ENCODE measurements around the gene ENO1. TPM values are rescaled to one million over a fixed set of nuclear protein-coding genes. Genes with fewer than 3 reads are reported as not detected.
"Not testable (repeated sequence)": the region's sequence is repeated elsewhere in the genome, so short reads cannot be mapped to it uniquely, and the experiment has no call there.

ENO1 gene
- total RNA-seq, 1 donor from 2014 or later: 1,663 TPM

GRCh38 chr1:8823295-8823664 lies 55.2 kb downstream of the ENO1 start:
- Histone ChIP-seq H3K4me1 (ENCODE audit: insufficient read depth, low read length) (peaks cover 8% of the 10 kb centered on the region), H3K9me3 (ENCODE audit: insufficient read depth, low read depth, low read length) (no peaks in the 10 kb centered on the region), H3K27ac (ENCODE audit: low read depth, low read length) (no peak overlapping the region), H3K4me3 (ENCODE audit: insufficient read depth, low read depth, low read length) (no peak overlapping the region), H4K20me1 (ENCODE audit: insufficient read depth, low read length) (no peaks in the 10 kb centered on the region), H3K4me2 (ENCODE audit: low read length) (peak overlapping the region; percentile 51), H3K9ac (ENCODE audit: low read length) (no peak overlapping the region), H3K79me2 (ENCODE audit: insufficient read depth, low read length) (no peaks in the 10 kb centered on the region), H3K27me3 (ENCODE audit: insufficient read depth, low read length) (no peaks in the 10 kb centered on the region), H2AFZ (ENCODE audit: low read depth, low read length) (no peak overlapping the region), H3K36me3 (ENCODE audit: insufficient read depth, low read length) (no peaks in the 10 kb centered on the region)
- Mint-ChIP-seq H3K9me3 (ENCODE audit: unreplicated experiment) (no peaks in the 10 kb centered on the region), H3K27me3 (ENCODE audit: low read depth, unreplicated experiment) (no peaks in the 10 kb centered on the region), H3K27ac (ENCODE audit: unreplicated experiment) (peak overlapping the region; percentile 91), H3K4me1 (ENCODE audit: low read depth, unreplicated experiment) (peaks cover 35% of the 10 kb centered on the region), H3K4me3 (ENCODE audit: unreplicated experiment) (no peak overlapping the region), H3K36me3 (ENCODE audit: low read depth, unreplicated experiment) (no peaks in the 10 kb centered on the region)
- DNase-seq (ENCODE audit: low read depth): no peak
- TF ChIP-seq CTCF (IDR thresholded peaks at IDR 0.05; ENCODE audit: insufficient read depth, low read depth, low read length): no peak
- no peak for TF ChIP-seq EZH2 (IDR thresholded peaks at IDR 0.05; ENCODE audit: insufficient read depth, low read length)
- no peak for FAIRE-seq

GRCh38 chr1:8822373-8823294 lies 55.9 kb downstream of the ENO1 start:
- peak overlapping the region; percentile 33 for H2AFZ ChIP-seq (ENCODE audit: low read depth, low read length)
- H3K36me3 ChIP-seq (ENCODE audit: insufficient read depth, low read length): no peaks in the 10 kb centered on the region
- peaks cover 36% of the 10 kb centered on the region for H3K4me1 Mint-ChIP-seq (ENCODE audit: low read depth, unreplicated experiment)
- no peak overlapping the region for H3K9ac ChIP-seq (ENCODE audit: low read length)
- H3K4me3 Mint-ChIP-seq (ENCODE audit: unreplicated experiment): peak overlapping the region; percentile 28
- H3K36me3 Mint-ChIP-seq (ENCODE audit: low read depth, unreplicated experiment): no peaks in the 10 kb centered on the region
- H3K27ac Mint-ChIP-seq (ENCODE audit: unreplicated experiment): peak overlapping the region; percentile 91
- peaks cover 8% of the 10 kb centered on the region for H3K4me1 ChIP-seq (ENCODE audit: insufficient read depth, low read length)
- H3K9me3 ChIP-seq (ENCODE audit: insufficient read depth, low read depth, low read length): no peaks in the 10 kb centered on the region
- no peak for TF ChIP-seq EZH2 (IDR thresholded peaks at IDR 0.05; ENCODE audit: insufficient read depth, low read length)
- no peak for TF ChIP-seq CTCF (IDR thresholded peaks at IDR 0.05; ENCODE audit: insufficient read depth, low read depth, low read length)
- DNase-seq (ENCODE audit: low read depth): peak; percentile 78
- H3K4me2 ChIP-seq (ENCODE audit: low read length): peak overlapping the region; percentile 51
- no peak overlapping the region for H3K4me3 ChIP-seq (ENCODE audit: insufficient read depth, low read depth, low read length)
- no peak overlapping the region for H3K27ac ChIP-seq (ENCODE audit: low read depth, low read length)
- FAIRE-seq: peak; percentile 69
- H3K27me3 Mint-ChIP-seq (ENCODE audit: low read depth, unreplicated experiment): no peaks in the 10 kb centered on the region
- H4K20me1 ChIP-seq (ENCODE audit: insufficient read depth, low read length): no peaks in the 10 kb centered on the region
- H3K27me3 ChIP-seq (ENCODE audit: insufficient read depth, low read length): no peaks in the 10 kb centered on the region
- H3K79me2 ChIP-seq (ENCODE audit: insufficient read depth, low read length): no peaks in the 10 kb centered on the region
- no peaks in the 10 kb centered on the region for H3K9me3 Mint-ChIP-seq (ENCODE audit: unreplicated experiment)

- H3K4me2 ChIP-seq (ENCODE audit: low read length): no peak overlapping the region
- Mint-ChIP-seq H3K4me3 (ENCODE audit: unreplicated experiment) (no peak overlapping the region), H3K9me3 (ENCODE audit: unreplicated experiment) (no peaks in the 10 kb centered on the region), H3K27me3 (ENCODE audit: low read depth, unreplicated experiment) (no peaks in the 10 kb centered on the region), H3K36me3 (ENCODE audit: low read depth, unreplicated experiment) (no peaks in the 10 kb centered on the region), H3K4me1 (ENCODE audit: low read depth, unreplicated experiment) (peaks cover 36% of the 10 kb centered on the region), H3K27ac (ENCODE audit: unreplicated experiment) (peak overlapping the region; percentile 91)
- no peaks in the 10 kb centered on the region for H3K27me3 ChIP-seq (ENCODE audit: insufficient read depth, low read length)
- no peak overlapping the region for H2AFZ ChIP-seq (ENCODE audit: low read depth, low read length)
- H3K36me3 ChIP-seq (ENCODE audit: insufficient read depth, low read length): no peaks in the 10 kb centered on the region
- DNase-seq (ENCODE audit: low read depth): no peak
- FAIRE-seq: no peak
- no peaks in the 10 kb centered on the region for H4K20me1 ChIP-seq (ENCODE audit: insufficient read depth, low read length)
- no peaks in the 10 kb centered on the region for H3K9me3 ChIP-seq (ENCODE audit: insufficient read depth, low read depth, low read length)
- H3K79me2 ChIP-seq (ENCODE audit: insufficient read depth, low read length): peaks cover 2% of the 10 kb centered on the region
- H3K27ac ChIP-seq (ENCODE audit: low read depth, low read length): no peak overlapping the region
- H3K4me3 ChIP-seq (ENCODE audit: insufficient read depth, low read depth, low read length): no peak overlapping the region
- TF ChIP-seq CTCF (IDR thresholded peaks at IDR 0.05; ENCODE audit: insufficient read depth, low read depth, low read length): no peak
- TF ChIP-seq EZH2 (IDR thresholded peaks at IDR 0.05; ENCODE audit: insufficient read depth, low read length): no peak
- H3K4me1 ChIP-seq (ENCODE audit: insufficient read depth, low read length): peaks cover 16% of the 10 kb centered on the region
- no peak overlapping the region for H3K9ac ChIP-seq (ENCODE audit: low read length)
Measured at GRCh38 chr1:8821084-8821483, 57.4 kb downstream of the ENO1 start.

GRCh38 chr1:8818789-8819188 lies 59.7 kb downstream of the ENO1 start:
- not testable (repeated sequence) for H3K27me3 Mint-ChIP-seq (ENCODE audit: low read depth, unreplicated experiment); H3K9me3 ChIP-seq (ENCODE audit: insufficient read depth, low read depth, low read length); H3K36me3 Mint-ChIP-seq (ENCODE audit: low read depth, unreplicated experiment); FAIRE-seq; H3K27me3 ChIP-seq (ENCODE audit: insufficient read depth, low read length); H4K20me1 ChIP-seq (ENCODE audit: insufficient read depth, low read length); H3K4me3 ChIP-seq (ENCODE audit: insufficient read depth, low read depth, low read length); H2AFZ ChIP-seq (ENCODE audit: low read depth, low read length); H3K9ac ChIP-seq (ENCODE audit: low read length); H3K9me3 Mint-ChIP-seq (ENCODE audit: unreplicated experiment); DNase-seq (ENCODE audit: low read depth); H3K36me3 ChIP-seq (ENCODE audit: insufficient read depth, low read length)
- Histone ChIP-seq H3K4me1 (ENCODE audit: insufficient read depth, low read length) (peaks cover 24% of the 10 kb centered on the region), H3K4me2 (ENCODE audit: low read length) (peak overlapping the region; percentile 83), H3K79me2 (ENCODE audit: insufficient read depth, low read length) (peaks cover 25% of the 10 kb centered on the region), H3K27ac (ENCODE audit: low read depth, low read length) (peak overlapping the region; percentile 87)
- Mint-ChIP-seq H3K4me1 (ENCODE audit: low read depth, unreplicated experiment) (peaks cover 39% of the 10 kb centered on the region), H3K27ac (ENCODE audit: unreplicated experiment) (peak overlapping the region; percentile 90), H3K4me3 (ENCODE audit: unreplicated experiment) (peak overlapping the region; percentile 86)

All from astrocyte (in vitro differentiated cells and primary cell).